HEK293T (cell line): ENCODE measurements around the gene CACNG5.
"Not testable (repeated sequence)": the region's sequence is repeated elsewhere in the genome, so short reads cannot be mapped to it uniquely, and the experiment has no call there.

Source experiments
- CTCF ChIA-PET: fragments of 350-600 bp; formaldehyde crosslinking; extraction: SDS; loops from one replicate; lab custom pipeline; 2021; ENCODE audit warnings: antibody characterized with exemption, inconsistent platforms; lab: Yijun Ruan, JAX
- POLR2A ChIA-PET: fragments of 350-600 bp; formaldehyde crosslinking; extraction: SDS; loops from one replicate; lab custom pipeline; 2020; ENCODE audit warnings: antibody characterized with exemption, inconsistent platforms; lab: Yijun Ruan, JAX
- DNase-seq: peaks from one replicate; pipeline ENCODE4 v3.0.0; 2012; ENCODE audit warnings: mixed read lengths; ENCODE audit errors: extremely low spot score
- ARNT ChIP-seq: fragments of 450-650 bp; IDR thresholded peaks from 2 replicates; pipeline ENCODE4 v1.6.1; 2017; ENCODE audit warnings: mild to moderate bottlenecking
- BHLHE40 ChIP-seq: fragments of 450-650 bp; IDR thresholded peaks from 2 replicates; pipeline ENCODE4 v1.6.1; 2016; ENCODE audit warnings: mild to moderate bottlenecking, moderate library complexity, borderline replicate concordance
- CTBP1 ChIP-seq: fragments of 450-650 bp; IDR thresholded peaks from 2 replicates; pipeline ENCODE4 v1.6.1; 2016; ENCODE audit warnings: borderline replicate concordance
- ELF4 ChIP-seq: fragments of 450-650 bp; IDR thresholded peaks from 2 replicates; pipeline ENCODE4 v1.6.1; 2017; ENCODE audit warnings: antibody characterized with exemption
- FOXA1 ChIP-seq: fragments of 450-650 bp; IDR thresholded peaks from 2 replicates; pipeline ENCODE4 v1.6.1; 2016; ENCODE audit warnings: mild to moderate bottlenecking
- FOXK2 ChIP-seq: fragments of 450-650 bp; IDR thresholded peaks from 2 replicates; pipeline ENCODE4 v1.6.1; 2016; ENCODE audit warnings: mild to moderate bottlenecking
- FOXM1 ChIP-seq: fragments of 450-650 bp; IDR thresholded peaks from 2 replicates; pipeline ENCODE4 v1.6.1; 2017; ENCODE audit warnings: mild to moderate bottlenecking, borderline replicate concordance
- HDGF ChIP-seq: fragments of 450-650 bp; IDR thresholded peaks from 2 replicates; pipeline ENCODE4 v1.6.1; 2017; ENCODE audit warnings: antibody characterized with exemption, borderline replicate concordance
- L3MBTL2 ChIP-seq: fragments of 450-650 bp; conservative IDR thresholded peaks from 2 replicates; pipeline ENCODE4 v1.6.1; 2016; ENCODE audit warnings: mild to moderate bottlenecking
- LEF1 ChIP-seq: fragments of 450-650 bp; IDR thresholded peaks from 2 replicates; pipeline ENCODE4 v1.6.1; 2017; ENCODE audit warnings: mild to moderate bottlenecking, borderline replicate concordance
- NFRKB ChIP-seq: fragments of 450-650 bp; IDR thresholded peaks from 2 replicates; pipeline ENCODE4 v1.6.1; 2016; ENCODE audit warnings: mild to moderate bottlenecking, moderate library complexity
- PKNOX1 ChIP-seq: fragments of 450-650 bp; IDR thresholded peaks from 2 replicates; pipeline ENCODE4 v1.6.1; 2016
- SP1 ChIP-seq: fragments of 450-650 bp; IDR thresholded peaks from 2 replicates; pipeline ENCODE4 v1.6.1; 2017
- SUZ12 ChIP-seq: fragments of 450-650 bp; IDR thresholded peaks from 2 replicates; pipeline ENCODE4 v1.6.1; 2016; ENCODE audit warnings: mild to moderate bottlenecking
- TARDBP ChIP-seq: fragments of 450-650 bp; IDR thresholded peaks from 2 replicates; pipeline ENCODE4 v1.6.1; 2016
- ZNF384 ChIP-seq: fragments of 450-650 bp; IDR thresholded peaks from 2 replicates; pipeline ENCODE4 v1.6.1; 2016

The CACNG5 gene

GRCh38 chr17:66898536-66898935 lies 63.6 kb downstream of the CACNG5 start:
- ChIA-PET CTCF (no interaction called here), POLR2A (no interaction called here)
- TF ChIP-seq FOXM1 (no peak), SP1 (no peak), ZNF384 (no peak)
- DNase-seq, result no peak

GRCh38 chr17:66900126-66901010 lies 65.5 kb downstream of the CACNG5 start:
- ChIA-PET CTCF (interaction anchor here (0.6 to 1.3 kb wide), 4 partner anchors 9 to 205 kb away, joined by 3 to 7 read pairs (median 3); no protein-coding TSS in a partner anchor), POLR2A (no interaction called here)
- no peak for DNase-seq
- no peak for TF ChIP-seq FOXM1
- no peak for TF ChIP-seq CTBP1
- no peak for TF ChIP-seq ARNT
- no peak for TF ChIP-seq L3MBTL2
- no peak for TF ChIP-seq PKNOX1
- no peak for TF ChIP-seq FOXA1
- TF ChIP-seq SP1, result no peak
- no peak for TF ChIP-seq ZNF384
- no peak for TF ChIP-seq LEF1
- no peak for TF ChIP-seq ELF4
- no peak for TF ChIP-seq TARDBP
- TF ChIP-seq FOXK2, result no peak
- no peak for TF ChIP-seq SUZ12
- no peak for TF ChIP-seq NFRKB
- TF ChIP-seq HDGF, result no peak
- no peak for TF ChIP-seq BHLHE40

GRCh38 chr17:66903296-66903695 lies 68.4 kb downstream of the CACNG5 start:
- POLR2A ChIA-PET, DNase-seq: not testable (repeated sequence)
- CTCF ChIA-PET, result interaction anchor here (0.7 kb wide), 1 partner anchor 72 kb away, joined by 3 read pairs; no protein-coding TSS in a partner anchor

- no peak for DNase-seq
- TF ChIP-seq LEF1 (no peak), PKNOX1 (no peak), SP1 (no peak), SUZ12 (no peak), FOXK2 (no peak), HDGF (no peak), TARDBP (no peak), NFRKB (no peak)
- ChIA-PET POLR2A (no interaction called here), CTCF (interaction anchor here (1.5 kb wide), 1 partner anchor 180 kb away, joined by 3 read pairs; no protein-coding TSS in a partner anchor)
These were observed 68.9 kb downstream of the CACNG5 start for GRCh38 chr17:66903781-66904180.

GRCh38 chr17:66904760-66905624 lies 70.1 kb downstream of the CACNG5 start:
- CTCF ChIA-PET, result interaction anchor here (0.6 to 1.5 kb wide), 4 partner anchors 13 to 705 kb away, joined by 3 to 5 read pairs (median 3); no protein-coding TSS in a partner anchor
- POLR2A ChIA-PET, result no interaction called here
- DNase-seq, result no peak
- TF ChIP-seq SP1 (no peak), NFRKB (no peak), ZNF384 (no peak), FOXA1 (no peak), LEF1 (no peak), FOXK2 (no peak), L3MBTL2 (no peak), BHLHE40 (no peak), TARDBP (no peak), FOXM1 (no peak), SUZ12 (no peak), ELF4 (no peak), ARNT (no peak), PKNOX1 (no peak), CTBP1 (no peak), HDGF (no peak)
